Common myeloid progenitor, CD34-positive (primary cell): ENCODE results near the gene SLC8A2.
A peak's percentile ranks its signal among the peaks of the same experiment; 100 is the strongest.

Source experiments
- CTCF ChIA-PET: fragments of 350-600 bp; sonication (Branson Sonifier 250); formaldehyde crosslinking; loops from one replicate; lab custom pipeline; 2021; ENCODE audit warnings: antibody characterized with exemption; lab: Charles Lee
- POLR2A ChIA-PET: fragments of 350-600 bp; sonication (Branson Sonifier 250); formaldehyde crosslinking; loops from one replicate; lab custom pipeline; 2021; ENCODE audit warnings: antibody characterized with exemption; lab: Charles Lee
- DNase-seq, 3 donors: peaks; one replicate each; pipeline versions ENCODE4 v3.0.0 to v3.0.0-alpha.2; 2013
- H3K27ac ChIP-seq, 2 experiments: 1 replicate in 1 of 2; 2 replicates in 1 of 2; pipeline ENCODE4 v1.7.0; 2013; ENCODE audit warnings: inconsistent platforms in 2 of 2, low read length in 2 of 2, mild to moderate bottlenecking in 2 of 2, low read depth in 1 of 2, moderate library complexity in 1 of 2; ENCODE audit not compliant: severe bottlenecking in 2 of 2, insufficient read depth in 1 of 2, poor library complexity in 1 of 2
- H3K27me3 ChIP-seq, 5 experiments: replicated peaks in 2 of 5; 1 replicate in 3 of 5; 2 replicates in 2 of 5; pipeline versions ENCODE4 v1.6.1 to v1.7.0; 2013; ENCODE audit warnings: low read length in 4 of 5, mild to moderate bottlenecking in 2 of 5, moderate library complexity in 2 of 5, inconsistent platforms in 1 of 5; ENCODE audit not compliant: insufficient read depth in 5 of 5, control insufficient read depth in 4 of 5
- H3K36me3 ChIP-seq, 4 experiments: 1 replicate in 2 of 4; 2 replicates in 2 of 4; pipeline versions ENCODE4 v1.6.1 to v1.7.0; 2013; ENCODE audit warnings: low read length in 3 of 4, control low read depth in 1 of 4, mild to moderate bottlenecking in 1 of 4; ENCODE audit not compliant: control insufficient read depth in 4 of 4, insufficient read depth in 4 of 4
- H3K4me1 ChIP-seq, 4 experiments: 1 replicate in 3 of 4; 2 replicates in 1 of 4; pipeline versions ENCODE4 v1.6.1 to v1.7.1; 2013; ENCODE audit warnings: low read length in 3 of 4, mild to moderate bottlenecking in 3 of 4, control low read depth in 1 of 4, inconsistent platforms in 1 of 4, moderate library complexity in 1 of 4; ENCODE audit not compliant: control insufficient read depth in 4 of 4, insufficient read depth in 4 of 4; ENCODE audit errors: control extremely low read depth in 1 of 4
- H3K4me3 ChIP-seq, 7 experiments: 1 replicate in 4 of 7; 2 replicates in 3 of 7; pipeline versions ENCODE4 v1.5.1 to v1.7.0; 2013; ENCODE audit warnings: mild to moderate bottlenecking in 7 of 7, low read length in 6 of 7, moderate library complexity in 6 of 7, inconsistent platforms in 2 of 7, low read depth in 2 of 7, control low read depth in 1 of 7; ENCODE audit not compliant: insufficient read depth in 4 of 7, control insufficient read depth in 1 of 7; ENCODE audit errors: extremely low read depth in 1 of 7
- H3K9me3 ChIP-seq, 5 experiments: 1 replicate in 4 of 5; 2 replicates in 1 of 5; pipeline versions ENCODE4 v1.6.1 to v1.7.1; 2013; ENCODE audit warnings: low read length in 4 of 5, mild to moderate bottlenecking in 2 of 5, inconsistent platforms in 1 of 5, low read depth in 1 of 5, moderate library complexity in 1 of 5; ENCODE audit not compliant: control insufficient read depth in 4 of 5, insufficient read depth in 2 of 5; ENCODE audit errors: control extremely low read depth in 1 of 5
- WGBS: methylation state at CpG from one replicate; pipeline ENCODE4 v1.1.5; 2013; ENCODE audit not compliant: insufficient coverage; 5-methylcytosine and 5-hydroxymethylcytosine counted together

Gene SLC8A2

GRCh38 chr19:47514869-47515588 is 43.3 kb upstream of the SLC8A2 start, which contains the start of gene NAPA:
NAPA (minus strand) TSS chr19:47515063; CDS start chr19:47514940, 123 bp downstream.
- Histone ChIP-seq H3K4me1 (peaks cover 13 to 68% (median 53%) of the 10 kb centered on the region in 4 experiments), H3K27ac (peak within 1 kb of the TSS; percentile 97 to 99), H3K36me3 (peaks cover 0 to 14% (median 4%) of the 10 kb centered on the region in 4 experiments), H3K4me3 (peak within 1 kb of the TSS; percentile 72 to 99 (median 97)), H3K27me3 (no peaks in the 10 kb centered on the region), H3K9me3 (no peaks in the 10 kb centered on the region)
- ChIA-PET POLR2A (interaction anchor here (0.7 to 1.7 kb wide), 2 partner anchors 23 to 31 kb away, joined by 3 to 5 read pairs; partner anchors contain the start of gene KPTN), CTCF (interaction anchor here (0.7 to 2.7 kb wide), 18 partner anchors 14 to 228 kb away, joined by 3 to 19 read pairs (median 4); partner anchors contain the start of genes DHX34 and KPTN)
- WGBS = under 1% methylated on average over 68 of the region's 78 CpGs
- peak; percentile 100 for DNase-seq

GRCh38 chr19:47514151-47514868 is 42.6 kb upstream of the SLC8A2 start:
- H3K4me3 ChIP-seq = peak overlapping the region; percentile 72 to 99 (median 97)
- WGBS = 4% methylated on average over 38 of the region's 40 CpGs
- DNase-seq = peak in 1 of 3 donors; percentile 18
- no peaks in the 10 kb centered on the region for H3K27me3 ChIP-seq
- peaks cover 0 to 14% (median 4%) of the 10 kb centered on the region in 4 experiments for H3K36me3 ChIP-seq
- H3K4me1 ChIP-seq = peaks cover 13 to 70% (median 59%) of the 10 kb centered on the region in 4 experiments
- ChIA-PET POLR2A (interaction anchor here (0.7 to 1.7 kb wide), 2 partner anchors 22 to 30 kb away, joined by 3 to 5 read pairs; partner anchors contain the start of gene KPTN), CTCF (interaction anchor here (1.0 to 2.2 kb wide), 6 partner anchors 17 to 86 kb away, joined by 3 to 7 read pairs (median 4); partner anchors contain the start of gene KPTN)
- no peaks in the 10 kb centered on the region for H3K9me3 ChIP-seq
- H3K27ac ChIP-seq = peak overlapping the region; percentile 97 to 99

GRCh38 chr19:47512948-47513319 is 41.2 kb upstream of the SLC8A2 start:
- DNase-seq = no peak
- no peaks in the 10 kb centered on the region for H3K9me3 ChIP-seq
- H3K27ac ChIP-seq = peak overlapping the region in 1 of 2 experiments; percentile 27
- 80% methylated on average over 7 of the region's 8 CpGs for WGBS
- peak overlapping the region in 3 of 7 experiments; percentile 6 to 64 (median 50) for H3K4me3 ChIP-seq
- H3K36me3 ChIP-seq = peaks cover 0 to 14% (median 4%) of the 10 kb centered on the region in 4 experiments
- H3K27me3 ChIP-seq = no peaks in the 10 kb centered on the region
- peaks cover 6 to 67% (median 57%) of the 10 kb centered on the region in 4 experiments for H3K4me1 ChIP-seq
- POLR2A ChIA-PET = interaction anchor here (0.7 kb wide), 1 partner anchor 25 kb away, joined by 3 read pairs; no protein-coding TSS in a partner anchor
- CTCF ChIA-PET = interaction anchor here (1.3 to 2.2 kb wide), 3 partner anchors 29 to 76 kb away, joined by 5 to 7 read pairs (median 5); partner anchors contain the start of gene KPTN

- WGBS = 57% methylated on average over 11 of the region's 11 CpGs
- CTCF ChIA-PET = interaction anchor here (1.2 to 5.8 kb wide), 5 partner anchors 10 to 76 kb away, joined by 3 to 23 read pairs (median 5); partner anchors contain the start of gene KPTN
- Histone ChIP-seq H3K4me3 (peak overlapping the region in 5 of 7 experiments; percentile 6 to 64 (median 14)), H3K4me1 (peaks cover 6 to 67% (median 60%) of the 10 kb centered on the region in 4 experiments), H3K27ac (no peak overlapping the region), H3K36me3 (peaks cover 0 to 14% (median 4%) of the 10 kb centered on the region in 4 experiments), H3K9me3 (no peaks in the 10 kb centered on the region), H3K27me3 (no peaks in the 10 kb centered on the region)
- POLR2A ChIA-PET = interaction anchor here (0.5 to 0.7 kb wide), 2 partner anchors 25 to 111 kb away, joined by 3 read pairs; no protein-coding TSS in a partner anchor
- no peak for DNase-seq
Measured at GRCh38 chr19:47512183-47512947, 40.7 kb upstream of the SLC8A2 start.

GRCh38 chr19:47511681-47512080 is 40.0 kb upstream of the SLC8A2 start:
- no peak for DNase-seq
- CTCF ChIA-PET = interaction anchor here (1.2 to 5.8 kb wide), 5 partner anchors 10 to 75 kb away, joined by 3 to 23 read pairs (median 5); partner anchors contain the start of gene KPTN
- no peaks in the 10 kb centered on the region for H3K9me3 ChIP-seq
- no peak overlapping the region for H3K27ac ChIP-seq
- no peaks in the 10 kb centered on the region for H3K27me3 ChIP-seq
- no peak overlapping the region for H3K4me3 ChIP-seq
- POLR2A ChIA-PET = no interaction called here
- peaks cover 0 to 20% (median 4%) of the 10 kb centered on the region in 4 experiments for H3K36me3 ChIP-seq
- H3K4me1 ChIP-seq = peaks cover 6 to 73% (median 63%) of the 10 kb centered on the region in 4 experiments
- 92% methylated on average over 6 of the region's 7 CpGs for WGBS

GRCh38 chr19:47511128-47511517 is 39.4 kb upstream of the SLC8A2 start:
- ChIA-PET CTCF (interaction anchor here (0.9 to 5.8 kb wide), 7 partner anchors 10 to 100 kb away, joined by 3 to 23 read pairs (median 4); partner anchors contain the start of gene KPTN), POLR2A (interaction anchor here (0.6 kb wide), 1 partner anchor 27 kb away, joined by 3 read pairs; the partner anchor contains the start of gene KPTN)
- Histone ChIP-seq H3K27ac (no peak overlapping the region), H3K4me1 (peaks cover 4 to 72% (median 60%) of the 10 kb centered on the region in 4 experiments), H3K27me3 (no peaks in the 10 kb centered on the region), H3K9me3 (no peaks in the 10 kb centered on the region), H3K36me3 (peaks cover 0 to 25% (median 5%) of the 10 kb centered on the region in 4 experiments), H3K4me3 (no peak overlapping the region)
- WGBS = no CpG with 5 or more reads among the region's 6 CpGs
- DNase-seq = no peak
